Fibroblast of skin of abdomen (primary cell): Measurements from ENCODE around the gene ZNF362.

Experiments used
- DNase-seq: peaks from one replicate; pipeline ENCODE4 v3.0.0-alpha.2; 2013

Gene ZNF362

DNA sequence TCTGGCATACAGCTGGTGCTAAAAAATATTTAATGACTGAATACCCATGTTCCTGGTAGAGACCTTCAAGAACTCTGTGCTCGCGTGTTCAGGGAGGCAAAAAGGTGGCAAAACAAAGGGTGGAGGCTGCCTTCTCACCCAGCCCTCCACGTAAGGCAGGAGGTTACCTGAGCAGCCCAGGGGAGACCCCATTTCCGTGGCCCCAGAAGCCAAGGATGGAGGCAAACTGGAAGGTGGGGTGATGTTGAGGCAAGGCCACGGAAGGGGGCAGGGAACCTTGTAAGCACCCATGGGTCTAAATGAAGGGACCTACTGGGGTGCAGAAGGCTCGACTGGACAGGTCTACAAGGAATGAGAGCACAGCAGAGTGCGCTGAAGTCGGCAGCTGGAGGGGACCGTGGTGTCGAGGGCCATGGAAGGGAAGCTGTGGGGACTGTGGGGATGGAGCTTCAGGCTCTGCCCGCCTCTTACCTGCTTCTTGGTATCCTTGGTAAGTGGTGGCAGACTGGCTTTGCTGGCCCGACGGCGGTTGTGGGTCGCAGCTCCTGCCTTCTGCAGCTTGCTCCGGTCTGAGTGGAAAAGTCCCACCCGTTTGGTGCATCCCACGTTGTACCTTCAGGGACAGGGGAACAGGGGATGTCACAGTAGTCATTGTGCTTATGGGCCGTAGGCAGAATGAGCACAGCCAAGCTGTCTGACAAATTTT, 73.5 kb downstream of the ZNF362 start:
- no peak for DNase-seq

DNA sequence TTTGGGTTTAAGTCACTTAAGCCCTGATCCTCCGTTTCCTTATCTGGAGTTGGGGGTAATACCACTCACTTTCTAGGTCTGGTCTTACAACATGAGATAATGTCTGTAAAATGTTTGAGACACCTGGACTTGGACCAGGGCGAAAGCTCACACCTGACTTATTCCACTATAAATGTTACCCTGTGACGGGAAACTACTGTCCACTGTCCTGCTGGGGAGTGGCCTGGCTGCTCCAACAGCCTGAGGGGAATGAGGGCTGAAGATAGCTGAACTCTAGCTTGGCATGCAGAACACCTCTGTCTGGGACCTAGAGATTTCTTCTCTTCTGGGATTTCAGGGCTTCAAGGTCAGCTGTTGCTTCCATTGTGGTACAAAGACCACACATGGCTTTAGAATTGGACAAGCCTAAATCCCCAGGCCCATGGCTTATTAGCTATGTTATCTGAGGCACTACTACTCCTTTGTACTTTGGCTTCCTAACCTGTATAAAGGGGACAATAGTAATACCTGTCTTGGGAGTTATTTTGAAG, 74.1 kb downstream of the ZNF362 start:
- no peak for DNase-seq

DNA sequence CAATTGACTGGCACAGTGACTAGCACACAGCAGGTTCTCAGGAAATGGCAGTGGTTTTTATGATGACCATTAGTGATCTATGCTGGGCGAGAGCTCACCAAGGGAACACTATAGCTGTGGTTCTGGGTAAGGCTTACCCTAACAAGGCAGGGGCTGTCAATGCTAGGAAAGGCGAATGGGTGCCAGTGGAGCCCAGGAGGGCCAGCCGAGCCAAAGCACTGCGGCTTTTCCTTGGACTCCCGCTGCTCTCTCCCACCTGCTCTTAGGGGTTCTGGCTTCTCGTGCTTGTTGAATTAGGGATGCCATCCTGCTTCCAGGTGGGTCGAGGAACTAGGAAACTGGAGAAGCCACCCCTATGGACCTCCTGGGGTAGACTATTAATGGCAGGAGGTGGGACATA, 74.6 kb downstream of the ZNF362 start:
- no peak for DNase-seq

DNA sequence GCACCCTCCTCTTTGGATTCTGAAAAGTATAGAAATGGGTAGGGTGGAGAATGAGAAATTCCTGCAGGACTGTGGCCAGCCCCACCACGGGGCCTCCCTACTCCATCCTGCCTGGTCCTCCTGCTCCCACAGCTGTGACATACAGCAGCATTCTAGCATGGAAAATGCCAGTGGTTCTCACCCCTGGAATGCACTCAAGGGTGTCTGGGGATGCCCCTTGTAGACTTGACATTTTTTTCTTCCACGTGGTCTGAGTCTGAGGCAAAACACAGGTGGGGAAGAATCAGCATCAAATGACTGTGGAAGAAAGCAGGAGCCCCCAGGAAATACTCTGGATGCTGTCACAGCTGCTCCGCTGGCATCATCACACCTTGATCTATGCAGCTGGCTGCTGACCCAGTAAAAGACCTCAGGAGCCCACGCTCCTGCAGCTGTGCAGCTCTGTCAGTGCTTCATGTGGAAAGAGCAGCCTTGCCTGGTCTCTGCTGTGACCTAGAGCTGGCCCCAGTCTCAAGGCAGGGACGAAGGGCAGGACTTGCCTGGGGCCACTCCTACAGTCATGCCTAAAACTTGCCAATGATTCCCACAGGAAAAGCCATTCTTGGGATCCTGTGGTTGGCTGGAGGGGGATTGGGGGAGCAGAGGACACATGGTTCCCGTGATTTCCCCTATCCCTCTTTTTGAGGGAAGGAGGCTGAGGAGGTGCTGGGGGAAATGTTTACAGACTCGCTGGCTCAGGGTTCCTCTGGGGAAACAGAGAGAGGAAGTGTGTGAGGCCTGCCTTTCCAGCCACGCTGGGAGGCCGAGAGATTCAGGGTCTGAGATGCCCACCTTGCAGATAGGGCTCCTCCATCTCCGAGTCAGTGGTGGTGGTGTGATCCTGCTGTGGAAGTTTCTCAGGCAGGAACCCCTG, 75.4 kb downstream of the ZNF362 start:
- no peak for DNase-seq

DNA sequence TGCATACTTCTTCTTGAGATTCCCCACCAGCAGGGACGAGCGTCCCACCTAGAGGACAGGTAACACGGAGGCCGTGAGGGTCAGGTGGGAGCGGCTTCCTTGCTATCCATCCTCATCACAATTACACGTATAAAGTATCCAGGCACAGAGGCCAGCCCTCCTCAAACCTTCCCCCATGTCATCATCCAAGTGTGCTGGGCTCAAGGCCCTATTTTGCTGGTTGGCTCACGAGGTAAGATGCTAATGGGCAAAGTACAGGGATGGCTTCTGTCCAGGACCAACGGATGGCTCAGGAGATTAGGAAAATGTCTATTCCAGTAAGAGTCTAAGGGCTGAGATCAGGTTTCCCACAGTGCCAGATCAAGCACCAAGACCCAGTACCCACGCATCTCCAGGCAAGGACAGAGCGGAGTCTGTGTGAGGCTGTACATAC, 76.1 kb downstream of the ZNF362 start:
- DNase-seq, result no peak

DNA sequence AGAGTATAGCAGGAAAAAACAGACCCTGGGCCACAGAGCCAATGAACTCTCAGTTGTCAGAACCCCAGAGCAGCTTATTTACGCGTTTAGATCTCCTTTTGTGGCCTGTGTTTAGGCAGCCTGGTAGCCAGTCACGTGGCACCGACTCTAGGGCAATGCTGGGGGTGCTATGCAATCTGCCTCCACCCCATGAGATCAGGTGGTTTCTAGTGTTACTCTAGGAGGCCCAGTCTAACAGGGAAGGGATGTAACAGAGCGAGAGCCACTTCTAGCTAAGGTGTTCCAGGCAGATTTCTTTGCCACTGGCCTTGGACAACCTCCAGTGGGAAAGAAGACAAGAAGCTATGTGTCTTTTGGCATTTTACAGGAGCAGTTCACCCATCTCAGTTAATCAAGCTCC, 76.6 kb downstream of the ZNF362 start:
- no peak for DNase-seq

DNA sequence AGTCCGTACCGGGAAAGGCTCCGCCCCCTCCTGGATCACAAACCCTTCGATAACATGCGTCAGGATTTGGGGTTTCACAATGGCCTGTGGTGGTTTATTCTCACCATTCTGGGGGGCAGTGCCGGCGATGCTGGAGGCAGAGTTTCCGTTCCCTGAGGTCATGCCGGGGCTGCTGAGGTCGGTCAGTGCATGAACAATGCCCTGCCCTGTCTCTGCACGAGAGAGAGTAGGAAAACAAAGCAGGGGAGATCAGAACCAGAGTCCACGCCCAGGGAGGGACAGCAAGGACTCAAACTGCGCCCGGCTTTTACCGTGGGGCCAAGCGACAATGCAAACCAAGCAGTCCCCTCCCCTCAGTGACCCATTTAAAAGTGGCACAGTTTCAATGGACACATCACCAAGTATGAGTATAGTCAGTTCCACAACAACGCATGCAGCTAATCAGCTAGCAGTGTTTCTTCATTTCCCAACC, 77.8 kb downstream of the ZNF362 start:
- DNase-seq, result no peak

DNA sequence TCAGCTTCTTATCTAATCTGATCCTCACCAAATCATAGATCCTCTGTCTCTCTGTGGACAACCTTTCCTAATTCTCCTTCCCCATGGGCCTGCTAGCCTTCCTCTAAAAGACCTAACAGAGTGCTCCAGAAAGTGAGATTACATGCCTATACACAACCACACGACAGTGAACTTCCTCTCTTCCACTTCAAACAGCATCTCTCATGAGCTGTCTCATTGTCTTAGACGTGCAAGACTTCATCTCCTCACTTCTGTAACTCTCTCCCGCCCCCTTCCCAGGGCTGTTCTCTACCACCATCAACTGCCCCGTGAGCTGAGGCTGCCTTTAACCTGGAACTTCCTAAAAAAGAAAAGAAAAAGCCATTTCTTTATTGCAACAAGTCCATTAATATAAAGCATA, 78.7 kb downstream of the ZNF362 start:
- DNase-seq, result no peak

DNA sequence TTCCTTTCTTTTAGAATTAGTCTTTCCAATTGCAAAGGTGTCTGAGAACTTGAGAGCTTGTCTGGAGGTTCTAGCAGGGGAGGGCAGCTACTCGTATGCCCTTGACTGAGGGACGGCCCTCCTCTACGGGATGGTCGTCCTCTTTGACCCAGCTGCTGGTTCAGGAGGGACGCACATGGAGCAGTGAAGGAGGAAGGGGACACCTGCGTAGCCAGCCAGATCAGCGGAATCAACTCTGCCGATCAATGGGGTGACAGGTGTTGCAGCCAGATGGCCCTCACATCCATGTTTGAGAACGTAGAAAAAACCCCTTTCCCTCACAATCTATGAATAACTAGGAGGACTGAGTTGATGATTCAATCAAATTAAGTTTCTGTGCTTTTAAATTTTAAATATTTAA, 80.3 kb downstream of the ZNF362 start:
- DNase-seq, result no peak

DNA sequence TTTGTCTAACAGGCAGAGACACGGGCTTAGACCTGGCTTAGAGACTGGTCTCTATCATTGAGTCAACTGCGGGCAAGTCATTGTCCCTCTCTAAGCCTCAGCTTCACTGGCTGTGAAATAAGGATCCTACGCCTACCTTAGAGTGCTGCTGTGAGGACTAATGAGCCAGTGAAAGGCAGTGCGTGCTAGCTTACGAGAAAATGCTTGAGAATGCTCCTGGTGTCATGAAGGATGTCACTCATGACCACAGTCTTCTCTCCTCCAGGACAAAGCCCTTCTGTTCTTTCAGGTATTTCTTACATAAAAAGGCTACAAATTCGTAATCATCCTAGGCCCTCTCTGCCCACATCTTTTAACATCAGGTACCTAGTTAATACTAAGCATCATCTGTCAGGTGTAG, 81.1 kb downstream of the ZNF362 start:
- no peak for DNase-seq

DNA sequence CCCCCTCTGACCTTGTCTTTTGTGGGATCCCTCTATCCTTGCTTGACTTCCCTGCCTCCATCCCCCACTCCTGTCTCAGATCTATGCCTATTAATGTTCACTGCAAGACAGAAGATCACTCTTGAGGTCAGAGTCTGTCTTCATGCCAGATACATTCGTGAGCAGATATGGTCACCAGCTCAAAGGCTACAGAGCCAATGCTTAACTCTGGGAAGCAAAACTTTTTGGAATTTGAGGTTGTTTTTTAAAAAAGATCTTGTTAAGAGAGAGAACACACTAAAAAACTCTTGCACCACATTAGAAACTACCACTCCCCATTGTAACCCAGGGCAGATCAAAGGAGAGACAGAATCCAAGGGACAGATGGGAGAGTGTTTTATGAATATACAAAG, 81.8 kb downstream of the ZNF362 start:
- DNase-seq, result peak; percentile 57

DNA sequence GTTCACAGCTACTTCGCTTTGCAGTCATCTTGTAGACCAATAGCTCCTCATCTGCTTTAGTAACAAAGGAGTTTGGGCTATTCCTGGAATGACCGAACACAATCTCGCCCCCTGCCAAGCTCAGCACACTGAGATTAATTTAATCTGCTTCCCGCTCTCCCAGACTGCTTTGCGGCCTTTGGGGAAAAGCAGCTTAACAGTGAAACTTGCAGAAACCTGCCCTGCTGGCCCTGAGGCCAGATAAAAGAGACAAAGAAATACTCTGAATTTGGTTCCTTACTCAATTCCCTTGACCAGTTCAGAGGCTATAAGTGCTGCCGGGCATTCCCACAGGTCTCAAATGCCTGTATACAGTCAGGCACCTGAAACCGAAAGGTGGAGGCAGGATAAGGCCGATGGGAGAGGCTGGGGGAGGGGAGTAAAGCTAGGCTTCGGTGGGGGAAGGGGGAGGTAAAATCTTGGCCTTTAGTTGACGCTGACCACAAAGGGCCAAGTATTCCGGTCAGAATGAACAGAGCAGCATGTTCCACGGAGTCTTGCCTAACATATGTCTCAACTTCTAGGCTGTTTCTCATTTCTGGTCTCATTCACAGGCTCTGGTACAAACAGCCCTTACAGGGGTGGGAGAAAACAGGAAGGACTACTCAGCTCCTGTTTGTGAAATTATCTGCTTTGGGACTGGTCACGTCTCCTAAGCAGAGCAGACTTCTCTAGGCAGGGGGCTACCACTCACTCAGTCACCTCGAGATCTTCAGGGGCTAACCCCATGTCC, 82.3 kb downstream of the ZNF362 start:
- peak; percentile 71 for DNase-seq

DNA sequence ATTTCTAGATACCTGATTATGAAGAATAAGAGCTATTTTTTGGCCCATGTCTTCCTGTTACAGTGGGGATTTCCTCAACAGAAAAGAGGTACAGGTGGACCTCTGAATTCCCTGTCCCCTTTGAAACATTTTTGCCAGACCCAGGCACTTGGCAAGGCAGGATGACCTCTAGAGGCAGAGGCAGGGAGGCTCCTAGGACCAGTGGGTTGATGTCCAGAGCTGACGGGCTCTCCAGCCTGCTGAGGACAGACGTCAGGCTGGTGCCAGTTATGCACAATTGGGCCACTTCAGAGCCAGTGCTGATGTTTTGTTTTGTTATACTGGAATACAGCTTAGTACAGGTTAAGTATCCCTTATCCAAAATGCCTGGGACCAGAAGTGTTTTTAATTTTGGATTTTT, 83.1 kb downstream of the ZNF362 start:
- DNase-seq, result no peak

DNA sequence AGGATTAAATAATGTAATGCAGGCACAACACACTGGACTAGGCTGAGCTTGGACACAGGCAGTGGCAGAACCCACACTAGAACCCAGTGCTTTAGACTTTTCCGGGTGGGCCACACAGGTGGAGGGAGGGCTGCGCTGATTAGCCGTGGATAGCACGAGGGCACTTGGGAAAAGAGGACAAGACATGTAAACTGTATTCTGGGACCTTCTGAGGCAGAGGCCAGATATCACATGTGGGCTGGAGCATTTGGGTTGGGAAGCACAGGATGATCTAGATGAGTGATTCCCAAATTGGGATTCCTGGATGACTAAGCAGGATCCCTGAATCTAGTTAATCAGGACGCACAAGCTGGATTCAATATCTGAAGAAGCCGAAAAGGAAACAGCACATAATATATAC, 84.9 kb downstream of the ZNF362 start:
- no peak for DNase-seq

DNA sequence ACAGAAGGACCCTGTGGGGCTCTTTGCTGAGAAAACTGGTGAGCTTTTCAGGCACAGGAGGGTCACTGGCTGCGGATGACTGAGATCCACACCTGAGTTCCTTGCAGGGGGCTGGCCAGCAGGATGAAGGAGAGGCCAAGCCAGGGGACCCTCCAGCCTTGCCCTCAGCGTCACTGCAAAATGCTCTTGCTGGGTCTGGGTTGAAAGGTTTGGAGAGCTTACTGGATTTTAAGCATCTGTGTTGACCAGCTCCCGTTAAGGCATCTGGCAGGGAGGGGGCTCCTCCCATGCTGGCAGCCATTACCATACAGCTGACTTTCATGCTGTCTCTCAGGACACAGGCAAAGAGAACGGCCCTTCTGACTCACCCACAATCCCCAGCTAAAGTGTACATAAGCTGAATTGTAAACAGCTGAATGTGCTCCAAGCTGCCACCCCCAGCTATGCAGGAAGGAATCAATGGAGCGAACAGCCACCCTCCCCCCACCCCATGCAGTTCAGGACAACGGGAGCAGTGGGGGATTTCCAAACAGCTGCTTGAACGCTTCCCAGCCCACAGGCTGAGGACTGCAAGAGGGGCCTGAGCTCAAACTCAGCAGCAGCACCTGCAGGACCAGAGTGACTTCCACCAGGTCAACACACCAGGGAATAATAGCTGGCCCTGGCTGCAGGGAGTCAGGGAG, 85.9 kb downstream of the ZNF362 start:
- DNase-seq, result peak; percentile 98

DNA sequence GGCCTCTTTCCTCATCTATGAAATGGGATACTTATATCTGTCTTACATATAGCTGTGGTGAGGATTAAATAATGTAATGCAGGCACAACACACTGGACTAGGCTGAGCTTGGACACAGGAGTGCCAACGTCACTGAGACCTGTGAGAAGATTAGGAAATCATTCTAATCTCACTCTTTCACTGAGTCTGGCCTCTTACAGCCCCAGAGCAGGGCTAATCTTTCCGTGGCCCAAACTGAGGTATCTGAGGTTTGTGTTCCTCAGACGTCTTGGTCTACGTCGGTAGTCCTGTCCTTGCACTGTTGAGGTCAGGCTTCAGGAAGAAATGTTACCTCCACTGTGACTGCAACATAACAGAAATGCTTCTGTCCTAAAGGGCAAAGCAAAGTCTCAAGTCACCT, 87.2 kb downstream of the ZNF362 start:
- DNase-seq, result no peak

DNA sequence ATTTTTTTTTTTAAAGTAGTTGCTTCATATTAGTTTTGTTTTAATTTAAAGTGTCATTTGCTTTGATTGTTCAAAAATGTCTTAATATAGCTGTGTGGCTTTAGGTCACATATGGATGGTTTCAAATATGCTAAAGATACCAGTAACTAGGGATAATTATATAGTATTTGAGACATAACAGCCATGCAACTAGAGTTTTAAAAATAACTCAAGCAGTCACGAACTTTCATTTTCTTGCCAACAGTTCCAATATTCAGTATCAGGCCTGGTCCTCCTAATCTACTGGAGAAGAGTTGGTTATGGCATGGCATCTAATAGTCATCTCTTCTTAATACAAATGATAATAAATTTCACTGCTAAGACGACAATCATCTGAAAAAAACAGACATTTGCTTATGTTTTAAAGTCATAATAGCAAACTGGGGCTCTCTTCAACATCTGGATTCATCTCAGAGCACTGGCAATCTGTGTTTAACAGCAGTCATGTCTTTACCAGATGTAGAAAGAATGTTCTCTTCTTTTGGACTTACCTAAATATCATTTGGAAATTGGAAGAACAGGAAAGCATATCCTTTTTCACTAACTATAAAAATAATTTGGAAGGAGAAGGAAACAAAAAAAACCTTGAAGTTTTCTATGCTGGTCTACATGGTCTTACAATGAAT, 88.7 kb downstream of the ZNF362 start:
- DNase-seq, result no peak

DNA sequence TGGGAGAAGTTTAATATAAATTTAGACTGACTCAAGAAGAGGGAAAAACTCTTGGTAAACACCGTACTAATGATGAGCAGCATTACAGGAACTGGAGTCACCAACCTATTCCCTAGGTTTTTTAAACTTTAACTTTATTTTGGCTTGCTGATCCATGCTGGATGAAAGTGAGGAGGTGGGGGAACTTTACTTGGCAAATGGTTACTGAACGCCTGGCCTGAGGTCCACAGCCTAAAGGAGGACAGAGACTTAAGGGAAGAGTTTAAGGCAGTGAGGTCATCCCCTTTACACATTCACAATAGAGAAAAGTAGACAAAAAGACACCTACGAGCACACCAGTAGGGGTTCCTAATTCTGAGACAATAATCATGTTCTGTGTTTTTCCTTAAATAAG, 90.2 kb downstream of the ZNF362 start:
- DNase-seq, result no peak

DNA sequence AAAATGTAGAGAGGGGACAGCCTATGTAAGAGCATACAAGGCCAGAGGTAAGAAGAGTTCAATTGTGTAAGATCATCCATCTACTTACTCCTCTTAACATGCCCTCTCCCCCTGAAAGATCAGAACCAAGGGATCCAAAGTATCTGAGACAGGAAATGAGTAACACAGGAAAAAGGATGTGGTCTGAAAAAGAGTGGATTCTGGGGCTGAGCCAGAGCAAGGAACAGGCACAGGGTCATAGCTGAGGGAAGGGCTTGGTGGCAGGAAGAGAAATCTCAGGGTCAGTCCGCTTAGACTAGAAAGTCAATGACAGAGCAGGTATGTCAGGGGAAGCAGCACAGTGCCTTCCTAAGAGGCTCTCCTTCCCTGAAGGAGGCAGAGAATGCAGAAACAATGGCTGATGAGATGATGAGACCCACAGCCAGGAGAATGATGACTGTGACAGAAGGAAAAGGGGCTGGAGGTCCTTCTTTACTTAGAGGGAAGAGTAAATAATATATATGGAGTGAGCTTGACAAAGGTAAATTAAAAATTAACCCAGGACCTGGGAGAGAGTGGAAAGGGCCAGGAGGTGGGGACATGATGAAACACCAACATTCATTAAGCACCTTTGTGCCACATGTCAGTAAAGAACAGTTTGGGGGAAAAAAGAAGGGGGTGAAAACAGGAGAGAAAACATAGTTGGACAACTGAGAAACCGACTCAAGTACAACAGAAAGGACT, 90.8 kb downstream of the ZNF362 start:
- DNase-seq, result peak; percentile 92

DNA sequence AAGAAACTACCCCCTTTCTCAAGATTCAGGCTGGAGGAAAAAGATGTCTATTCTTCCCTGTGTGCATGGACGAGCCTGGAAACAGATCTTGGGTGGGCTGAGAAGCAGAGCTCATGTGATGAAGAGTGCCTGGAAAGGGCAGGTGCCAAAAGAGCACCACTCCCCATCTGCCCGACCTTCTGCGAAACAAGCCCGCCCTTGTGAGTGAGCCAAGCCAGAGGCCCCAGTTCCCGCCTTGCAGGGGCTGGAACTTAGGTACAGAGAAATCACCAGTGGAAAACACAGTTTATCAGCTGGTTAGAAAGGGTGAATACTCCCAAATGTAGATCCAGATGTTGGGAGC, 91.3 kb downstream of the ZNF362 start:
- no peak for DNase-seq

DNA sequence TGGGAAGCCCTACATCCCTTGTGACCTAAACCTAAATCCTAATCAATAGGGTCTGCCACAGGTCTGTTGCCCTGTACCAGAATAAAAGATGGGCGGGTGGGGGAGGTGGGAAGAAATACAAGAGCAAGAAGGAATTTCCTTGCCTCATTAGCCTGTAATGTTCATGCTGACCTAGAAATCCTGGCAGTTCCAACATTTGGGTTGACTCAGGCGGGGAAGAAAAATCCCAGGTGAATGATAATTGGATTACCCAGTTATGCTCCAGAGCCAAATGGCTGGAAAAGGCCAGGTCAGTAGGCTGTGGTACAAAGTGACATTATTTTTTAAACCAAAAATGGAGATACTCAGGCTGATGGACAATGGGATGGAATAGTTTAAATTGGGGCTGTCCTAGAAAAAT, 91.9 kb downstream of the ZNF362 start:
- peak; percentile 57 for DNase-seq
